GM21723 (cell line): ENCODE results near the gene ZNF682.
"Not testable (repeated sequence)": the region's sequence is repeated elsewhere in the genome, so short reads cannot be mapped to it uniquely, and the experiment has no call there.

Source experiments
- ATAC-seq: cut with Tn5 transposase; IDR thresholded peaks from one replicate; pipeline ENCODE4 v1.9.1; 2021; ENCODE audit warnings: mild to moderate bottlenecking, moderate library complexity; ENCODE audit not compliant: unreplicated experiment

Gene ZNF682

DNA sequence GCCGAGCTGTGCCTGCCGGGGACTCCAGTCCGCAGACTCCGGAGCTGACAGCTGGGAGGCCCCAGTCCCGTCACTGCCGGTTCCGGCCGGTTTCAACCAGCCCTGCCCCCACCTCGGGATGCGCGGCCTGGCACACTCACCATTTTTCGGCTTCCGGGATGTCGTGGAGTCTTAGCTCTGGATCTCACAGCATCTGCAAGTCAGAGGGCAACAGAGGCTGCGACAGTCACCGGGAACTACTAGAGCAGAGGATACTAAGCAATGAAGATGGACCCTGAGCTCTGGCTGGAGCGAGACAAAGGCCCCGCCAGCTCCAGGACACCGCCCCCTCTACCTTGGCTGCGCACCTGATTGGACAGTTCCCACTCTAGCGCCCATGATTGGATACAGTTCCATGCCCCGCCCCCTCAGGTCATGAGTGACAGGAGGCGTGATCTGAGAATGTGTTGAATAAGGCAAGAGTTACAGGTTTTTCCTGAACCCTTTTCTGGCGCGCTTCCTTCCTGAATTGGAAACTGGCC lies at the start of gene ZNF682:
ZNF682 (minus strand) TSS at position 303 of the 521 bp plus-strand sequence; CDS start at position 143, 160 bp downstream.
- ATAC-seq, result peak; percentile 94

DNA sequence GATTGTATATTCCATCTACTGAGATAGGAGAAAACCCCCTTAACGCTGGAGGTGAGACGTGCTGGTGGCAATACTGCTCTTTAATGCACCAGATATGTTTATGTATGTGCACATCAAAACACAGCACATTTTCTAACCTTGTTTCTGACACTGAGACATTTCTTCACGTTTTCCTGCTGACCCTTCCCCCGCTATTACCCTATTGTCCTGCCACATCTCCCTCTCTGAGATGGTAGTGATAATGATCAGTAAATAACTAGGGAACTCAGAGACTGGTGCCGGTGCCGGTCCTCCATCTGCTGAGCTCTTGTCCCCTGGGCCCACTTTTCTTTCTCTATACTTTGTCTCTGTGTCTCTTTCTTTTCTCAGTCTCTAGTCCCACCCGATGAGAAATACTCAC lies 43.6 kb upstream of the ZNF682 start:
- ATAC-seq, result not testable (repeated sequence)

DNA sequence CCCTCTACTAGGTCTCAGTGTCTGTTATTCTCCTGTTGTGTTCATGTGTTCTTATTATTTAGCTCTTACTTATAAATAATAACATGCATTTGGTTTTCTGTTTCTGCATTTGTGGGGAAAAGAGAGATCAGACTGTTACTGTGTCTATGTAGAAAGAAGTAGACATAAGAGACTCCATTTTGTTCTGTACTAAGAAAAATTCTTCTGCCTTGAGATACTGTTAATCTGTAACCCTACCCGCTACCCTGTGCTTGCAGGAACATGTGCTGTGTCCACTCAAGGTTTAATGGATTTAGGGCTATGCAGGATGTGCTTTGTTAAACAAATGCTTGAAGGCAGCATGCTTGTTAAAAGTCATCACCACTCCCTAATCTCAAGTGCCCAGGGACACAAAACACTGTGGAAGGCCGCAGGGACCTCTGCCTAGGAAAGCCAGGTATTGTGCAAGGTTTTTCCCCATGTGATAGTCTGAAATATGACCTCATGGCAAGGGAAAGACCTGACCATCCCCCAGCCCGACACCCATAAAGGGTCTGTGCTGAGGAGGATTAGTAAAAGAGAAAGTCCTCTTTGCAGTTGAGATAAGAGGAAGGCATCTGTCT lies 43.0 kb upstream of the ZNF682 start:
- not testable (repeated sequence) for ATAC-seq

DNA sequence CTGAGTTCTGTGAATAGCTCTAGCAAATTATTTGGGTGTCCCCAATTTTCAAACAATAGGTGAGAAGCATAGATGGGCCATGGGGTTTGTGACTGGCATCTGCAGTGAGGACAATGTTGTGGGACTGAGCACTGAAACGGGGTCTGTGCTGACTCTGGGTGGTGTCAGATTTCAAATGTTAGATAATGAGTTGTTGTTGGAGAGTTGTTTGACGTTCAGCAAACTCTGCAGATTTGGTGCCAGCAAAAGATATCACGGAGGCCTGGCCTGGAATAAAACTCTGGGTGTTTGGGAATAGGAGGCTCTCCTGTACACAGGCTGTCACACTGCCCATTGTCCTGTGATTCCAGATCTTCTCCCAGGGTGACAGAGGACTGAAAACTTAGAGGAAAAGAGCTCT lies 41.4 kb upstream of the ZNF682 start:
- no peak for ATAC-seq

DNA sequence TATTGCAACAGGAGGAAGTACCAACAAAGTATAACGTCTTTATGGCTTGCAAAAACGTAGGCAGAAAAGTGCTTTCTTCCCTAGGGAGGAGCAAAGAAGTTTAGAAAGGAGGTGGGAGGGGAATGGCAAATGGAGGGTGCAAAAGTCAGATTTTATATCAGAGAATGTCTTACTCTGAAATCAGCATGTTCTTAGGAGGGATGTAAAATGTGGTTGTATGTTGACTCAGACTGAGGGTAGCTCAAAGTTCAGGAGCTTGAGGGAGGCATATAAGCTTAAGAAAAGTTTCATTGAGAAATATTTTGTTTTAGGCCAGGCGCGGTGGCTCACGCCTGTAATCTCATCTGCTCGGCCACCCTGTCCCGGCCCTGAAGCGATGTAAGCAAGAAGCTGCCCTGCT lies 40.2 kb upstream of the ZNF682 start:
- no peak for ATAC-seq

DNA sequence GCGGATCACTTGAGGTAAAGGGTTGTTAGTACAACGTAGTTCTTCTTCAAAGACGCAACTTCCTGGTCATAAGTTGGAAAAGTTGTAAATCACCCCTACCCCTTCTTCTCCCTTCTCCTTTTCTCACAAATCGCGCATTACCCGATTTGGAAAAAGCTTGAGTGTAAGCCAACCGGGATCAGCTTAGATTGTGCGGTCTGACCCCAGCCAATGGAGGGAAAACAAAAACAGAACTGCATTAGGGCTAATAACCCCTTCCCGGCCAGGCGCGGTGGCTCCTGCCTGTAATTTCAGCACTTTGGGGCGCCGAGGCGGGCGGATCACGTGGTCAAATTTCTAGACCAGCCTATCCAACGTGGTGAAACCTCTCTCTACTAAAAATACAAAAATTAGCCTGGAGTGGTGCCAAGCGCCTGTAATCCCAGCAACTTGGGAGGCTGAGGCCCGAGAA lies 39.3 kb upstream of the ZNF682 start:
- ATAC-seq, result no peak

DNA sequence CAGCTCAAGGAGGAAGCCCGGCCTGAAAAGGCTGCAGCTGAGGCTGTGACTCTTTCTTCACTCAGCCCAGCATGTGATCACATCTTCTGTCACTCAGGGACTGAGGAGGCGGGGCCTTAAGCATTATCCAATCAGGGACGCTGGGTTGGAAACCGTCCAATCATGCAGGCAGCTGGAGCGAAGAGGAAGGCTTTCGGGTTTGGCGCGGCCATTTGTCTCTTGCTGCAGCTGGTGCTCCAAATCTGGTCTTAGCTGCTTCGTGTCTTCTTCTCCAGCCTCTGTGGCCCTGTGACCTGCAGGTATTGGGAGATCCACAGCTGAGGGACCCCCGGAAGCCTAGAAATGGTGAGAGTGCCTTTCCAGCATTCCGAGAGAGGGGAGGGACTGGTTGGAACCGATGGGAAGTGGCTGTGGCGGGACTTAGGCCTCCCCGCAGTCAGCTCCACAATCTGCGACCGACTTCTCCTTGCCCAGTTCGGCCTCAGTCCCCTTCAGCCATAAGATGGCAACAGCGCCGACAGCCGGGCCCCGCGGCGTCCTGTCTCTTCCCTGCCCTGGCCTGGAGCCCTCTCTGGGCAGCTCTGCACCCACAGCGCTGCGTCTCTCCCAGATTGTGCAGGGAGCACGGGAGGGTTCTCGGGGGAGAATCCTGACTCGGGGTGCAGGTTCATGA lies 38.6 kb upstream of the ZNF682 start, which contains the start of gene ZNF90:
ZNF90 (plus strand) TSS at position 210 of the 673 bp plus-strand sequence; CDS start at position 343, 133 bp downstream.
- peak; percentile 85 for ATAC-seq

DNA sequence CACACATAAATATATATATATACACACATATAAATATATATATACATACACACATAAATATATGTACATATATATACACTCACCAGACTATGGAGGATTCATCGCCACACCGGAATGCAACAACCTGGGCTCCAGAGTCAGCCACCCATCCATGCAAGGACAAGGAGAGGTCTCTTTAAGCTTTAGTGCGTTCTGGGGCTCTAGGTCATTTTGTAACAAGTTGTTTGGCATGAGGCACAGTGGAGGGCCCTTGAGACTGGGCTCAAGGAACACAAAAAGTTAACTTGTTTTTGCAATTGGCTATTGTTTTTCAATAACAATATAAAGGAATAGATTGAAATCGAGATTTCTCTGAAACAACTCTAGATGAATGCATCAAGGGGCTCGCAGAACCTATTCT lies 33.6 kb upstream of the ZNF682 start:
- no peak for ATAC-seq

DNA sequence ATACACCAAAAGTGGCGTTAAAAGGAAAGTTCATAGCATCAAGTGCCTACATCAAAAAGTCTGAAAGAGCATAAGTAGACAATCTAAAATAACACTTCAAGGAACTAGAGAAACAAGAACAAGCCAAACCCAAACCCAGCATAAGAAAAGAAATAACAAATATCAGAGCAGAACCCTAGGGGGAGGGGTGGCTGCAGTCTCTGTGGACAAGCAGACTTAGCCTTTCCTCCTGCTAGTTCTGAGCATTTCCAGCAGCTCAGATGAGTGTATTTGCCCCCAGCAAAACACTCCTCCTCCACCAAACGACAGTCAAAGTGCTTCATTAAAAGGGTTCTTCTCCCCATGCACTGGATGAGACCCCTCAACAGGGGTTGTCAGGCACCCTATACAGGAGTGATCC lies 31.4 kb upstream of the ZNF682 start:
- ATAC-seq, result no peak

DNA sequence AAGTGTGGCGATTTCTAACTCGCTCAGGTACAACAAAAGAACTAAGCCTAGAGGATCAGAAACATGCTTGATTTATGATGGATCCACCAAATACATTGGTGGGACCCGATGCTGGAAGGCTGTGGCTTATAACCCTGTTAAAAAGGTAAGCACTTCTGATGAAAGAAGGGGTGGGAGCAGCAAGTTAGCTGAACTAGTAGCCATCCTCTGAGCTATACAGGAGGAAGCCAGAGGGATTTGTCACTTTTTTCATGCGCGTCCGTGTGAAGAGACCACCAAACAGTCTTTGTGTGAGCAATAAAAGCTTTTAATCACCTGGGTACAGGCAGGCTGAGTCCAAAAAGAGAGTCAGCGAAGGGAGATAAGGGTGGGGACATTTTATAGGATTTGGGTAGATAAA lies 29.3 kb upstream of the ZNF682 start:
- ATAC-seq, result not testable (repeated sequence)

DNA sequence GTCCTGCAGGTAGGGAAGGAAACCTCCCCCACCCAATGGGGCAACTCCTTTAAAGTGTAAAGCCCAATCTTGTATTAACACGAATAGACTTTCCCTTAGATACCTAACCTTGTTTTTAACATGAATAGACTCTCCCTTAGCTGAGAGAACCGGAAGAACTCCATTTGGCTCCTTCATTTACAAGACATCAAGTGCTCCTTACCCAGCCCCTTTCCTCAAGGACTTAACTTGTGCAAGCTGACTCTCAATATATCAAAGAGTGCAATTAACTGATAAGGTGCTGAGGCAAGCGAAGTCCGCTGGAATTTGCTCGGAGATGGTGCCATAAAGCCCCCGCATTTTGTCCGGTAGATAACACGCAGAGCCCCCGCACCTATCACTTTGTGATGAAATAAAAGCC lies 28.6 kb upstream of the ZNF682 start:
- ATAC-seq, result no peak

DNA sequence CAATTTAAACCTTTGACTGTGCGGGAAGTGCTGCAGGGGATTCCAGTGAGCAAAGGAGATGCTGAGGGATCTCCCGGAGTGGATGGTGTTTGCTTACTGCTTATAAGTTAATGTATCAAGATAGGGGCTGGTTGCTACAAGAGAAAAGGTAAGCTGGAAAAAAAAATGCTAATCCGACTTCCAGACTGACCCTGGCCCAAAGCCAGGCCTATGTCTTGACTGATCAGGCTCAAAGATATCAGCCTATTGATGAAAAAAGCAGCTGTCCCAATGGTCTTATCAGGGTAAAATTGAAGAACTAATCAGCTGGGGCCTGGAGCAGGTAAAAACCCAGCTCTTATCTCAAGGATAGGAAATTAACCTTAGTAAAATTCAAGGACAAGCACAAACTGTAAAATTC lies 27.6 kb upstream of the ZNF682 start:
- ATAC-seq, result no peak

DNA sequence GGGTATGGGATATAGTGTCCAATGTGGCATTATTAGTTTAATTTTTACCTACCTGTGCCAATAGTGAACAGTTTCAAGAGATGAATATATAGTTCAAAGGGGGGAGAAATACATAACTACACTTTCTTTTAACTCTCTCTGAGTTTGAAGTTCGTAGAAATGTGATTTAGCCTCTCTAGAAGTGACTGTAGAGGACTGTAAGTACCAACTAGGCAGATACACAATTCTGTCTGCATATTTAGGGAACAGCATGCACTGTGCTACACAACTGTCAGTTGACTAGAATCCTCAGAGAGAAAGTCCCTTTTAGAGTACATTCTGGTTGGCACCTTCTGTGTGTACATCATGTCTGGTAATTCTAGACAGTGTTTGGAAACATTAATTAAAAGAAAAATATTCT lies 21.0 kb upstream of the ZNF682 start:
- ATAC-seq, result no peak

DNA sequence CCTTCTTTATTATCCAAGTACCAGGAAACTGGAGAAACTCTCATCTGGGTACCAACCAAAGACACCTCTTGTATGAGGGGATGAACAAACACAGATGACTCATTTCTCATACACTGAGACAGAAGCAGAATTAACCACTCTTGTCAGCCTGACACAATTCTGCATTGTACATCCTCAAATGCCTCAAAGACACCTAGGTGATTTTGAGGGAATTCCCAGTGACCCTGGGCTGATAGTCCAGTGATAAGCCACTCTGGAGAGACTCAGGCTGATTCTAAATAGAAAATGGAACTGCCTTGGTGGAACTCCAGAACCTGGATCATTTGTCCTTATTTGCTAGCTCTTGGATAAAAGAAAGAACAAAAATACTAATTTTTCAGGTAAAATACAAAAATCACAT lies 19.4 kb upstream of the ZNF682 start:
- not testable (repeated sequence) for ATAC-seq

DNA sequence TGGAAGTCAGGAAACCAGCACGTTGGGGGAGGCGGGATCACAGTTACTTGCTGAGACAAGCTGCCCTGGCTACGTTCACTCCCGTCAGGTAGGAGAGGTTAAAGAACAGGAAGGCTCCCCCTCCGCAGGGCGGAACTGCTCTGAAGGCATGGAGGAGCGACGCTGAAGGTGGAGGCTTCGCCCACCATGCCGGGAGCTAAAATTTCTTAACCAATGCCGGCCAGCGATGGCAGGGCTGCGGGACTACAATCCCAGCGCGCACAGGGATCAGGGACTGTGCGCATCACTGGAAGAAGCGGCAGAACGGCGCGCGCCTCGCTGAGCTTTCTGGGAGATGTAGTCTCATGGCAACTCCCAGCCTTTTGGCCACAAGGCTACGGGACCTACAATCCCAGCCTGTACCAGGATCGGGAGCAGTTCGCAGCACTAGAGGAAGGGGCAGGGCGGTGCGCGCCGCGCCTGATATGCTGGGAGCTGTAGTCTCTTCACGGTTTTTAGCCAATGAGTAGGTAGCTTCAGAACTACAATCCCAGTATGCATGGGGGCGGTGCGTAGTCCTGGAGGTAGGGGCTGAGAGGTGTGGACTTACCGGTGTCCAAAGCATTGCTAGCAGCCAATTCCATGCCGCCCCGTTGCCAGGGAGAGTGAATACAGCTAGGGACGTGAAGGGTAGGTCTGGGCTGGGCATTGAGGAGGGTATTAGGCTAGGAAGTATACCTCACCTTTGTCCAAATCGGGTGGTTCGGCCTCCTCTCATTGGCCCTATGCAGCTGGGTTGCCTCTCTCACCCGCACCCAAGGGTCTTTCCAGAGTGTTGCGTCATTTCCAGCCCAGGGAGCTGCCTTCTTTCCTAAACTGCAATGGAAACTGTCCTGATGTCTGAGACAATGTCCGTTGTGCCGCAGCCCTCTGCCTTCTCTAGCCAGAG lies 12.8 kb upstream of the ZNF682 start:
- peak; percentile 96 for ATAC-seq

DNA sequence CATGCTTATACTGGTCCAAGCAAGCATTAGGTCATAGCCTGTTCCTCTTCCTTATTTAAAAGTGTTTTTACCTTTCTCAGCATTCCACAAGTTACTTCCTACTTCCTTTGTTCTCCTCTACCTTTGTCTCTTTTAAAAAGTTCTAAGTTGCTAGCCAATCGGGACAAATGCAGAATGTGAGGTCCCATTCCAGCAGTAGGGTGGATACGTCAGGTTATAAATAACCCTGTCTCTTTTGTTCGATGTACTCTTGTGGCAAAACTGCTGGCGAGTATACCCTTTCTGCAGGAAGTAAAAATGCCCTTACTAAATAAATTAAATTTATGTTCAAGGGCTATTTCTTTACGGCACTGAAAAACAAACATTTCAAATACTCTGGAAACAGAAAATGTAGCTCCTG lies 6.4 kb upstream of the ZNF682 start:
- not testable (repeated sequence) for ATAC-seq

DNA sequence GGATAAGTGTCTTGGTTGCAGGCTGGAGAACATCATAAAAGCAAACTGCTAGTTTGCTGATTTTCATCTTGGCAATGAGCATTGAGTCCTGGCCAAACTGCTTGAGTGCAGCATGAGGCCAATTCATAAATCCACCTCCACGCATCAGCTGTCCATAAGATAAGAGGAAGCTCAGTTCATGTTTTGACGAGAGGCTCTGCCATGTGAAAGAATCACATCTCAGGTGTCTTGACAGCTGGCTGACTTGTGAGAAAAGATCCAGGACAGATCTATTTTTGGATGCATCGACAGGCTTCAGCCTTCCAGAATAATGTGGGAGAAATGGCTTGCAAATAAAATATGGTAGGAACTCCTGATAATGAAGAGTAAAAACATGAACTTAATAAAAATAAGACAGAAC lies 5.4 kb upstream of the ZNF682 start:
- ATAC-seq, result no peak

DNA sequence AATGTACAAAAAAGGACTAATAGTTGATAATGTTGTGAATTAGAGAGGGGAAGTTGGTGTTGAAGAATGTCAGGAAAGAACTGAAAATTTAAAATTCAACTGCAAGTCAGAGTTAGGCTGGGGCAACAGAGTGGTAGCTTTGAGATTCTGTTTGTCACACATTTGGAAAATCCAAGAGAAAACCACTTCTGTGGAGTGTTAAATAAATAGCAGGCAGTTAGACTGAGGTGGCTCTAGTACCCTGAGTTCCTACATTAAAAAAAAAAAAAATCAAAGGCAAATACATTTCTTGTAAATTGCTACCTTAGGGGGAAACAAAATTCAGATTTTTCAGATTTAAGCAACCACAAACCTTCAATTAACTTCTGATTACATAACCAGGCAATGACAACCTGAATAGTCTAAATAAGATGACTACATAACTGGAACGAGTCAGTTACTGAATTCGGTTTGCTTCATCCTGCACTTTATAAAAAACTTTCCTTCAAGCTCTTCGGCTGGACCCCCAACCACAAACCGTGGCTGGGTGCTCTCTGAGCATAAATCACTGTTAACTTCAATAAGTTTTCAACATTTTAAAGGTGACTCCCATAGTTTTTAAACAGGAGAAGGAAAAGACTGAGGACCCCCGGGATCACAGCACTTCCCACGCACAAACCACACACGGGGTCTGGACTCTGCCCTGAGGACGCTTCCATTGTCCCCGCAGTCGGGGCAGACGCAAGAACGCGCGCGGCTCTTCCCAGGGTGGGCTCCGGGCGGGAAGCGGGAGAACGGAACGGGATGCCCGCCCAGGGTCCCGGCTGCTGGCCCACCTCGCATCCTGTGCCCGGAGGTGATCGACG lies 725 bp downstream of the ZNF682 start:
- peak; percentile 17 for ATAC-seq

DNA sequence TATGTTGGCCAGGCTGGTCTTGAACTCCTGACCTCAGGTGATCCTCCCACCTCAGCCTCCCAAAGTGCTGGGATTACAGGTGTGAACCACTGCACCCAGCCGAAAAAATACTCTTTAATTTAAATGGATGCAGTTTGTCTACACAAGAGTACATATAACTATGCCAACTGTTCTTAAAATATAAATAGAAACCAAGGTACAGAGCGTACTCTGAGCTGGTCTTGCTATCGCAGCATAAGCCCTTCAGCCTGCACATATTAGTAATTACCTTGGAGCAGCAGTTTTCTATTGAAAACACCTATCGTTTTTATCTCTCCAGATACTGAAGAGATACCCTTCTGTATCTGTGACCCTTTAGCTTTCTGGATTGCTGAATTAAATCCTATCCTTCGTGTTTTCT lies 3.4 kb downstream of the ZNF682 start:
- no peak for ATAC-seq

DNA sequence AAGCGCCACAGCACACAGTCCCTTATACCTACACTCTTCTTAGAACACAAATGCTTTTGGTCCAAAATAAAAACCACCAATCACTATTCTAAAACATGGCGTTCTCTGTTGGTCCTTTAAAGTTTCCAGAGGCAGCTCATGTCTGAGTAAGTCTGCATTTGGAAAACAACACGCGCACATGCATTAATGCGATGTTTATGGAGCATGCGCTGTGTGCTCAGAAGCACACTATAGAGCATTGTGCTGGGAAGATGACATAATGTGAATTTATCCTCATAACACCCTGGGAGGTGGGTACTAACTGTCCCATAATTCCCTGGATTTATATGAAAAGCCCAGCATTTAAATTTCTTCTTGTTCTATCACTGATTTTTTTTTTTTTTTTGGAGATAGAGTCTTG lies 10.7 kb downstream of the ZNF682 start:
- no peak for ATAC-seq
